KG1 (cell line): ENCODE data around the gene PPP1R12C.
A peak's percentile ranks its signal among the peaks of the same experiment; 100 is the strongest.

ENCODE experiments used
- DNase-seq: peaks from one replicate; lab custom pipeline; 2025; lab: John Stamatoyannopoulos, UW

Gene PPP1R12C

GRCh38 chr19:55091126-55091910 is 26.1 kb downstream of the PPP1R12C start:
- no peak for DNase-seq

- no peak for DNase-seq
Measured at GRCh38 chr19:55090564-55090963, 26.9 kb downstream of the PPP1R12C start.

- DNase-seq, result no peak
Measured at GRCh38 chr19:55089342-55089944, 28.0 kb downstream of the PPP1R12C start.

GRCh38 chr19:55088543-55089341 is 28.7 kb downstream of the PPP1R12C start:
- DNase-seq, result peak; percentile 47

GRCh38 chr19:55088021-55088451 is 29.4 kb downstream of the PPP1R12C start:
- no peak for DNase-seq

GRCh38 chr19:55087542-55087901 is 29.9 kb downstream of the PPP1R12C start:
- DNase-seq, result no peak

GRCh38 chr19:55086730-55087541 is 30.5 kb downstream of the PPP1R12C start:
- DNase-seq, result no peak

GRCh38 chr19:55085923-55086715 is 31.3 kb downstream of the PPP1R12C start:
- no peak for DNase-seq

GRCh38 chr19:55084416-55084815 is 33.0 kb downstream of the PPP1R12C start:
- DNase-seq, result no peak

GRCh38 chr19:55083004-55083850 is 34.2 kb downstream of the PPP1R12C start:
- DNase-seq, result no peak

GRCh38 chr19:55082020-55082851 is 35.2 kb downstream of the PPP1R12C start:
- DNase-seq, result peak; percentile 27

GRCh38 chr19:55081770-55082019 is 35.7 kb downstream of the PPP1R12C start:
- DNase-seq, result no peak

GRCh38 chr19:55080968-55081769 is 36.3 kb downstream of the PPP1R12C start:
- peak; percentile 74 for DNase-seq

- DNase-seq, result no peak
Measured at GRCh38 chr19:55080121-55080967, 37.1 kb downstream of the PPP1R12C start.

- DNase-seq, result no peak
Measured at GRCh38 chr19:55079400-55080038, 37.9 kb downstream of the PPP1R12C start.

GRCh38 chr19:55078996-55079395 is 38.4 kb downstream of the PPP1R12C start:
- no peak for DNase-seq

- DNase-seq, result no peak
Measured at GRCh38 chr19:55077106-55077505, 40.3 kb downstream of the PPP1R12C start.
